MCF 10A (cell line): ENCODE results near the gene NRL. TPM values are rescaled to one million over a fixed set of nuclear protein-coding genes. Genes with fewer than 3 reads are reported as not detected.

Source experiments
- BruUV-seq: library from RNA; stranded (reverse); fragments of 400-500 nt; replicated peaks from 2 replicates; lab custom pipeline; 2021; lab: Mats Ljungman, UMichigan
- CTCF ChIA-PET: fragments of 300-600 bp; sonication (Branson Sonifier 250); formaldehyde crosslinking; extraction: SDS; loops from one replicate; lab custom pipeline; 2021; ENCODE audit warnings: antibody characterized with exemption, inconsistent platforms; lab: Yijun Ruan, JAX
- POLR2A ChIA-PET: fragments of 300-600, 350-650 bp; sonication (Branson Sonifier 250); formaldehyde crosslinking; extraction: SDS; loops from one replicate; lab custom pipeline; 2020; ENCODE audit warnings: antibody characterized with exemption, inconsistent platforms; lab: Yijun Ruan, JAX
- DNase-seq: peaks from one replicate; pipeline ENCODE4 v3.0.0-alpha.2; 2018; ENCODE audit not compliant: unreplicated experiment
- H3K27ac Mint-ChIP-seq: one replicate; pipeline ENCODE4 v1.8.0; 2022; ENCODE audit warnings: mild to moderate bottlenecking, low read depth, mixed read lengths; ENCODE audit not compliant: unreplicated experiment
- H3K27me3 Mint-ChIP-seq: one replicate; pipeline ENCODE4 v1.8.0; 2022; ENCODE audit warnings: mixed read lengths; ENCODE audit not compliant: insufficient read depth, unreplicated experiment
- H3K36me3 Mint-ChIP-seq: one replicate; pipeline ENCODE4 v1.8.0; 2022; ENCODE audit warnings: mild to moderate bottlenecking, moderate library complexity, mixed read lengths; ENCODE audit not compliant: insufficient read depth, unreplicated experiment
- H3K4me1 Mint-ChIP-seq: one replicate; pipeline ENCODE4 v1.8.0; 2022; ENCODE audit warnings: mixed read lengths; ENCODE audit not compliant: insufficient read depth, unreplicated experiment
- H3K4me3 Mint-ChIP-seq: one replicate; pipeline ENCODE4 v1.8.0; 2022; ENCODE audit warnings: mild to moderate bottlenecking, moderate library complexity, mixed read lengths; ENCODE audit not compliant: unreplicated experiment
- H3K9me3 Mint-ChIP-seq: one replicate; pipeline ENCODE4 v1.8.0; 2022; ENCODE audit warnings: mixed read lengths; ENCODE audit not compliant: unreplicated experiment
- CTCF ChIP-seq: fragments of 200-600 bp; IDR thresholded peaks from one replicate; pipeline ENCODE4 v1.8.0; 2022; ENCODE audit warnings: antibody characterized with exemption, mild to moderate bottlenecking; ENCODE audit not compliant: unreplicated experiment
- intact Hi-C: fragments of 100-400 bp; cut with micrococcal nuclease; formaldehyde crosslinking; loops from 2 replicates; pipeline ENCODE4 v1.14.1; 2022
- total RNA-seq: library from RNA; stranded (reverse); gene quantifications from 2 replicates; pipeline ENCODE4 v1.2.3, GENCODE V29; 2022

Gene NRL
- total RNA-seq, 1 experiment from 2014 or later: 2.1 TPM

DNA sequence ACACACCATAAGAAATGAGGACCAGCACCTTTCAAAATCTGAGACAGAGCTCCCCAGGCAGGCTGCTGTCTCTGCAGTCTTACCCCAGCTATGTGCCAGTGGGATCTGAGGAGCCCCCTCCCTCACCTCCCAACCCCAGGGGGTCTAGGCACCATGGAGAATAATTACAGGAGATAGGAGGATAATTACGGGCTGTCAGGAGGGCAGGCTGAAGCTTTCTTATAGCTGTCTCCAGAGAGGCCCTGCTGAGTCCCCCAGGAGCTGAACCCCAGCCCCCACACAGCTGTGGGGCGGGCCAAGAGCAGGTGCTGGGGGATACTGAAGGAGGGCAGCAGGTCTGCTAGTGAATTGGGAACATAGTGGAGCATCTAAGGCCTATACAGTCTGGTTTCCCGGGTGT, 36.6 kb downstream of the NRL start:
- no TSS peak for BruUV-seq
- no peak for DNase-seq
- Mint-ChIP-seq H3K27me3 (peaks cover 25% of the 10 kb centered on the region), H3K4me3 (no peak overlapping the region), H3K36me3 (no peaks in the 10 kb centered on the region), H3K27ac (no peak overlapping the region), H3K9me3 (no peaks in the 10 kb centered on the region), H3K4me1 (no peaks in the 10 kb centered on the region)
- ChIA-PET POLR2A (no interaction called here), CTCF (interaction anchor here (0.5 to 1.0 kb wide), 5 partner anchors 13 to 1977 kb away, joined by 3 to 5 read pairs (median 3); no protein-coding TSS in a partner anchor)
- no peak for TF ChIP-seq CTCF
- intact Hi-C loops: no loop called here

- BruUV-seq: no TSS peak
- POLR2A ChIA-PET: no interaction called here
- H3K9me3 Mint-ChIP-seq: no peaks in the 10 kb centered on the region
- peaks cover 29% of the 10 kb centered on the region for H3K27me3 Mint-ChIP-seq
- intact Hi-C loops: no loop called here
- H3K4me3 Mint-ChIP-seq: no peak overlapping the region
- H3K4me1 Mint-ChIP-seq: no peaks in the 10 kb centered on the region
- no peak for DNase-seq
- CTCF ChIA-PET: interaction anchor here (0.7 kb wide), 1 partner anchor 20 kb away, joined by 4 read pairs; no protein-coding TSS in a partner anchor
- no peak overlapping the region for H3K27ac Mint-ChIP-seq
- TF ChIP-seq CTCF: no peak
- H3K36me3 Mint-ChIP-seq: no peaks in the 10 kb centered on the region
These were observed 37.7 kb downstream of the NRL start for GRCh38 chr14:24077086-24077485.

DNA sequence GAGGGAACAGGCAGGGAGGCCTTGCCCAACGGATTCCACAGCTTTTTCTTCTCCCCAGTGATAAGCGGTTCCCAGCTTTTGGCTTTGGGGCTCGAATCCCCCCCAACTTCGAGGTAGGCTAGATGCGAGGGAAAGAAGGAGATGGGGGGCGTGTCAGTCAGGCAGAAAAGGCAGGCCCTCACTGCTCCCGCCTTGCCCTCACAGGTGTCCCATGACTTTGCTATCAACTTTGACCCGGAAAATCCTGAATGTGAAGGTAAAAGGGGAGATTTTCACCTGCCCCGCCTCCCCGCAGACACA, 38.5 kb downstream of the NRL start:
- no TSS peak for BruUV-seq
- intact Hi-C loops: no loop called here
- ChIA-PET POLR2A (no interaction called here), CTCF (interaction anchor here (0.5 to 1.3 kb wide), 5 partner anchors 14 to 1554 kb away, joined by 3 to 4 read pairs (median 3); no protein-coding TSS in a partner anchor)
- H3K4me1 Mint-ChIP-seq: no peaks in the 10 kb centered on the region
- H3K27me3 Mint-ChIP-seq: peaks cover 32% of the 10 kb centered on the region
- no peak overlapping the region for H3K4me3 Mint-ChIP-seq
- no peaks in the 10 kb centered on the region for H3K36me3 Mint-ChIP-seq
- DNase-seq: no peak
- no peak for TF ChIP-seq CTCF
- H3K9me3 Mint-ChIP-seq: no peaks in the 10 kb centered on the region
- H3K27ac Mint-ChIP-seq: no peak overlapping the region

DNA sequence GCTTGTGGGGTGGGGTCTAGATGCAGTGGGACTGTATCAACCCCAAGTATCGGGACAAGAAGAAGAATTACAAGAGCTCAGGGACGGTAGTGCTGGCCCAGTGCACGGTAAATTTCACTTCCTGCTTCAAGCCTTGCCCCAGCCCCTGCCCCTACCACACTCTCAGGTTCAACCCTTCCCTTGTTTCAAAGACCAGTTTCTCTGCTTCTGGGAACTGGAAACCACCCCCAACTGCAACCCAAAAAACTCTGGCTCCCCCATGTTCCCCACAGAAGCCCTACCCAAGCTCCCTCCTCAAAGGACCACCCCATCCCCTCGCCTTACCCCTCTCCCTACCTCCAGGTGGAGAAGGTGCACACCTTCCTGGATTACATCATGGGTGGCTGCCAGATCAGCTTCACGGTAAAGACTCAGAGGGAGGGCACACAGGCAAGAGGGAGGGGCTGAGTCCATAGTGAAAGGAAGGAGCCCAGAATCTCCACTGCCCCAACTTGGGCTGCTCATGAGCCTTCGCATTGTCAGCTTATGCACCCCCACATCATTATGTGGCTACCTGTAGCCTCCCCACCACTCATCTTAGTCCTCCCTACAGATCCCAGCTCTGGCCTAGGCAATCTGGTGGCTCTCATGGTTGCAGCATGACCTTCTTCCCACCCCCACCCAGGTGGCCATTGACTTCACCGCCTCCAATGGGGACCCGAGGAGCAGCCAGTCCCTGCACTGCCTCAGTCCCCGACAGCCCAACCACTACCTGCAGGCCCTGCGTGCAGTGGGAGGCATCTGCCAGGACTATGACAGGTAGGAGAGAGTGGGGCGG, 39.1 kb downstream of the NRL start:
- no peak for DNase-seq
- no peaks in the 10 kb centered on the region for H3K9me3 Mint-ChIP-seq
- BruUV-seq: no TSS peak
- peaks cover 37% of the 10 kb centered on the region for H3K27me3 Mint-ChIP-seq
- CTCF ChIA-PET: interaction anchor here (0.6 to 1.9 kb wide), 8 partner anchors 14 to 1553 kb away, joined by 3 to 5 read pairs (median 4); partner anchors contain the start of gene IRF9
- no peaks in the 10 kb centered on the region for H3K4me1 Mint-ChIP-seq
- no peak overlapping the region for H3K27ac Mint-ChIP-seq
- intact Hi-C loops: no loop called here
- H3K4me3 Mint-ChIP-seq: no peak overlapping the region
- TF ChIP-seq CTCF: no peak
- POLR2A ChIA-PET: no interaction called here
- no peaks in the 10 kb centered on the region for H3K36me3 Mint-ChIP-seq
